Measurements from ENCODE around the gene CDKAL1. TPM values are rescaled to one million over a fixed set of nuclear protein-coding genes. Genes with fewer than 3 reads are reported as not detected.

The CDKAL1 gene
- total RNA-seq, 4 donors from 2014 or later = 10.3 to 11.2 (median 10.5) TPM

DNA sequence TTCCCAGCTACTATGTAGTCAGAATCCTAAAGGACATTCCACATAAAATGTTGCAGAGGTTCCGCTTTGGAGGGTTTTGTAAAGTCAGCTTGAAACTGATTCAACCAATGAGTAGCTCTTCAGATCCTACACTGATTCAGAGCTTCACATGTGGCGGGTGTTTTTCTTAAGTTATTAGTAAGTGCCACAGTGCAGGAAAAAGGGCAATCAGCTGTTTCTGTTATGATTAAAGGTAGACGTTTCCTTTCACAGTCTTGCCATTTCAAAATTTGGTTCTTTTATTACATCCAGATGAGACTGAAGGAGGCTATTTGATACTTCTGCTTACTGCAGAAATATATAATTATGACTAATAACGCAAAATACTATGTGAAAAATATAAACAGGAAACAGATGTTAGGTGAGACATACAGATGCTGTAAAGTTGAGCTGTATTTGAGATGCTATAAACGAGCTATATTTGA is 443.9 kb downstream of the CDKAL1 start:
- intact Hi-C loops (cut with DNase I) = no loop called here
- TF ChIP-seq EP300 (IDR thresholded peaks at IDR 0.05) (no peak), POLR2A (IDR thresholded peaks at IDR 0.05; ENCODE audit: low read depth) (no peak), POLR2AphosphoS5 (IDR thresholded peaks at IDR 0.05) (no peak)
- TF ChIP-seq, protein P1, sequence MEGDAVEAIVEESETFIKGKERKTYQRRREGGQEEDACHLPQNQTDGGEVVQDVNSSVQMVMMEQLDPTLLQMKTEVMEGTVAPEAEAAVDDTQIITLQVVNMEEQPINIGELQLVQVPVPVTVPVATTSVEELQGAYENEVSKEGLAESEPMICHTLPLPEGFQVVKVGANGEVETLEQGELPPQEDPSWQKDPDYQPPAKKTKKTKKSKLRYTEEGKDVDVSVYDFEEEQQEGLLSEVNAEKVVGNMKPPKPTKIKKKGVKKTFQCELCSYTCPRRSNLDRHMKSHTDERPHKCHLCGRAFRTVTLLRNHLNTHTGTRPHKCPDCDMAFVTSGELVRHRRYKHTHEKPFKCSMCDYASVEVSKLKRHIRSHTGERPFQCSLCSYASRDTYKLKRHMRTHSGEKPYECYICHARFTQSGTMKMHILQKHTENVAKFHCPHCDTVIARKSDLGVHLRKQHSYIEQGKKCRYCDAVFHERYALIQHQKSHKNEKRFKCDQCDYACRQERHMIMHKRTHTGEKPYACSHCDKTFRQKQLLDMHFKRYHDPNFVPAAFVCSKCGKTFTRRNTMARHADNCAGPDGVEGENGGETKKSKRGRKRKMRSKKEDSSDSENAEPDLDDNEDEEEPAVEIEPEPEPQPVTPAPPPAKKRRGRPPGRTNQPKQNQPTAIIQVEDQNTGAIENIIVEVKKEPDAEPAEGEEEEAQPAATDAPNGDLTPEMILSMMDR (IDR thresholded peaks at IDR 0.05) = no peak

DNA sequence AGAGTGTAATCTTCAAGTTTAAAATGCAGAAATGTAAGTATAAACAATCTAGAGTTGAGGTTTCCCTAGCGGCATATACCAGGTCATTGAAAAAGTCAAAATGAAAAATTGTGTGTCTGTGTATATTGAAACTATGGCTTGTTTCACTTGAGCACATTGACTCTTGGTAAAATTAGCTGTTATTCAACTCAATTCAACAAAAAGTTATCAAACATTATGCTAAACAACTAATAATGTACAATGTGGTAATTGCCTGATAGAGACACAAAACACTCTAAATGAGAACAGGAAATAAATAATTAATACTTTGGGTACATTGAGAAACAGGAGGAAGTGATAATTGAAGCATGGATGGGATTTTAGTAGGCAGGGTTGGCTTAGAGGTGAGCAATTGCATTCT is 444.8 kb downstream of the CDKAL1 start:
- peaks cover 0 to 3% (median under 1%) of the 10 kb centered on the region in 4 donors for H3K9me3 ChIP-seq
- intact Hi-C loops (cut with DNase I) = no loop called here
- no peak for DNase-seq (ENCODE audit: extremely low spot score)
- 85% methylated on average over 1 of the region's 1 CpG for WGBS
- H3K4me3 ChIP-seq = no peak overlapping the region
- no peaks in the 10 kb centered on the region for H3K27me3 ChIP-seq
- no peaks in the 10 kb centered on the region for H3K4me1 ChIP-seq
- H3K36me3 ChIP-seq = no peaks in the 10 kb centered on the region
- TF ChIP-seq, protein P1 (IDR thresholded peaks at IDR 0.05) = no peak
- no peak for TF ChIP-seq POLR2AphosphoS5 (IDR thresholded peaks at IDR 0.05)
- no peak for TF ChIP-seq POLR2A (IDR thresholded peaks at IDR 0.05; ENCODE audit: low read depth)
- no peak for TF ChIP-seq EP300 (IDR thresholded peaks at IDR 0.05)
- H3K27ac ChIP-seq (replicated peaks in 1 of 4) = no peak overlapping the region

More for the DNA sequence above, 443.9 kb downstream of the CDKAL1 start:
- H3K4me1 ChIP-seq = no peaks in the 10 kb centered on the region
- H3K27ac ChIP-seq (replicated peaks in 1 of 4) = no peak overlapping the region
- no peaks in the 10 kb centered on the region for H3K9me3 ChIP-seq
- no peaks in the 10 kb centered on the region for H3K27me3 ChIP-seq
- 68% methylated on average over 5 of the region's 5 CpGs for WGBS
- no peaks in the 10 kb centered on the region for H3K36me3 ChIP-seq
- DNase-seq (ENCODE audit: extremely low spot score) = no peak
- H3K4me3 ChIP-seq = no peak overlapping the region

DNA sequence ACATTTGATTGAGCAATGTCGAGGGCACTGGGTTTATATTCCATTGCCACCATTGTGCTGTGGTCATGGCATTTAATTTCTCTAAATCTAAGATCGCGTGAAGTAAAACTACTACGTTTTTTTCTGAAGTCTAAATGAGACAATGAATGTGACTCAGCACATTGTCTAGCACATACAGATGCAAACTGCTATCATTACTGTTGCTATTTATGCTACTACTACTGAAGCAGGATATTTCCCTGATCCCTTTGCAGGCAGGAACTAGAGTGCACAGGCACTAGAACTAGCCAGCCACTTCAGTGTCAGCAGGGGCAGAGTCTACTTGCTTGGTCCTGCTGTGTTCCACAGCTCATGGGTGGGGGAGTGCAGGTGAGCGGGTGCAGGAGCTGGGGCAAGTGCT is 449.7 kb downstream of the CDKAL1 start:
- H3K4me3 ChIP-seq = no peak overlapping the region
- H3K9me3 ChIP-seq = peaks cover 0 to 11% (median 5%) of the 10 kb centered on the region in 4 donors
- DNase-seq (ENCODE audit: extremely low spot score) = no peak
- no peak overlapping the region for H3K27ac ChIP-seq (replicated peaks in 1 of 4)
- intact Hi-C loops (cut with DNase I) = no loop called here
- no peaks in the 10 kb centered on the region for H3K4me1 ChIP-seq
- H3K27me3 ChIP-seq = no peaks in the 10 kb centered on the region
- no peak for TF ChIP-seq POLR2A (IDR thresholded peaks at IDR 0.05; ENCODE audit: low read depth)
- TF ChIP-seq, protein P1 (IDR thresholded peaks at IDR 0.05) = no peak
- TF ChIP-seq EP300 (IDR thresholded peaks at IDR 0.05) = no peak
- no peak for TF ChIP-seq POLR2AphosphoS5 (IDR thresholded peaks at IDR 0.05)
- no peaks in the 10 kb centered on the region for H3K36me3 ChIP-seq
- 97% methylated on average over 4 of the region's 5 CpGs for WGBS

DNA sequence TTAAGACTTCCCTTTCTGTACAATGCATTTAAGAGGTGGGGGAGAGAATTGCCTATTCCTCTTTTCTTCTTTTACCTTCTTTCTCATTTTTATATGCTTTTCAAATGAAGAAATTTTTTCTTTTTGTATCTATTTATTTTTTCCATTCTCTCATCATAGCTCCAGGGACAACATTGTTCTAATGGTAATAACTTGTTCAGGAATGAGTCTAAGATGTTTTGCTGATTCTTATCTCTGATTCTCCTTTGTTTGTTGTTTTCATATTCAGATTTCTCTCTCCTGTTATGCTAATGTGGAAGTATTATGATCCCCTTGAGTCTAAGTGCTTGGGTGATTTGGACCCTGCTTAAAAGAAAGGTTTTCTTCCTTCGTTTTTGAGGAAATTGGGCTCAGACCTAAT is 451.6 kb downstream of the CDKAL1 start:
- peaks cover 0 to 11% (median 5%) of the 10 kb centered on the region in 4 donors for H3K9me3 ChIP-seq
- no peak for DNase-seq (ENCODE audit: extremely low spot score)
- H3K36me3 ChIP-seq = no peaks in the 10 kb centered on the region
- TF ChIP-seq POLR2A (IDR thresholded peaks at IDR 0.05; ENCODE audit: low read depth) = no peak
- no peaks in the 10 kb centered on the region for H3K27me3 ChIP-seq
- no peak overlapping the region for H3K4me3 ChIP-seq
- intact Hi-C loops (cut with DNase I) = no loop called here
- 94% methylated on average over 1 of the region's 1 CpG for WGBS
- H3K4me1 ChIP-seq = no peaks in the 10 kb centered on the region
- H3K27ac ChIP-seq (replicated peaks in 1 of 4) = no peak overlapping the region

DNA sequence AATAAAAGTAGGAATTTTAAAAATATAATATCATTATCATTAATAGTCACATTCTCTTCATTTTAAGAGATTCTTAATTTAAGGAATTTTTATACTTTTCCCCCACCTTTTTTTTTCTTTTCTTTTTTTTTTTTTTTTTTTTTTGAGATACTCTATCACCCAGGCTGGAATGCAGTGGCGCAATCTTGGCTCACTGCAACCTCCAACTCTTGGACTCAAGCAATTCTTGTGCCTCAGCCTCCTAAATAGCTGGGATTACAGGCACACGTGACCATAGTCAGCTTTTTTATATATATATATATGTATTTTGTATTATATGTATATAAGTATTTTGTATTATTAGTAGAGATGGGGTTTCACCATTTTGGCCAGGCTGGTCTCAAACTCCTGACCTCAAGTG is 457.7 kb downstream of the CDKAL1 start:
- Histone ChIP-seq H3K4me1 (no peaks in the 10 kb centered on the region), H3K36me3 (no peaks in the 10 kb centered on the region), H3K9me3 (peaks cover 0 to 11% (median 0%) of the 10 kb centered on the region in 4 donors), H3K4me3 (no peak overlapping the region), H3K27me3 (no peaks in the 10 kb centered on the region), H3K27ac (replicated peaks in 1 of 4) (no peak overlapping the region)
- TF ChIP-seq POLR2AphosphoS5 (IDR thresholded peaks at IDR 0.05) = no peak
- TF ChIP-seq EP300 (IDR thresholded peaks at IDR 0.05) = no peak
- TF ChIP-seq, protein P1 (IDR thresholded peaks at IDR 0.05) = no peak
- no peak for TF ChIP-seq POLR2A (IDR thresholded peaks at IDR 0.05; ENCODE audit: low read depth)
- intact Hi-C loops (cut with DNase I) = no loop called here
- 74% methylated on average over 2 of the region's 2 CpGs for WGBS
- DNase-seq (ENCODE audit: extremely low spot score) = no peak

Data from esophagus muscularis mucosa (tissue), 4 donors.